Ovary (tissue), 9 donors: Measurements from ENCODE around the gene EIF4G2. TPM values are rescaled to one million over a fixed set of nuclear protein-coding genes. Genes with fewer than 3 reads are reported as not detected.

Experiments used
- DNase-seq, 5 donors: peaks; one replicate each; pipeline ENCODE4 v3.0.0-alpha.2; 2019 to 2020
- H3K27ac ChIP-seq, 2 donors: fragments of 200-600 bp; one replicate each; pipeline versions ENCODE4 v1.5.1 to v1.8.0; 2019 to 2022
- H3K27me3 ChIP-seq: fragments of 200-600 bp; one replicate; pipeline ENCODE4 v1.8.0; 2022
- H3K36me3 ChIP-seq: fragments of 200-600 bp; sonication (generic); one replicate; pipeline ENCODE4 v1.5.1; 2019
- H3K4me1 ChIP-seq: one replicate; pipeline ENCODE4 v1.8.1; 2013; ENCODE audit warnings: mild to moderate bottlenecking, moderate library complexity; ENCODE audit not compliant: insufficient read depth
- H3K4me3 ChIP-seq: fragments of 200-600 bp; sonication (generic); one replicate; pipeline ENCODE4 v1.5.1; 2017
- H3K9me3 ChIP-seq, 2 donors: fragments of 200-600 bp in 1 of 2; sonication (generic) in 1 of 2; one replicate each; pipeline versions ENCODE4 v1.5.1 to v1.8.1; 2013 to 2019; ENCODE audit warnings: mild to moderate bottlenecking in 1 of 2, moderate library complexity in 1 of 2
- CTCF ChIP-seq, 3 donors: fragments of 450-650 bp in 2 of 3; fragments of 200-600 bp in 1 of 3; IDR thresholded peaks; one replicate each; pipeline versions ENCODE4 v1.5.1 to v1.8.0; 2016 to 2022; ENCODE audit warnings: antibody characterized with exemption in 3 of 3, mild to moderate bottlenecking in 1 of 3
- EP300 ChIP-seq: sonication (generic); formaldehyde crosslinking; IDR thresholded peaks from one replicate; pipeline ENCODE4 v1.6.1; 2017; ENCODE audit warnings: antibody characterized with exemption
- POLR2A ChIP-seq: fragments of 450-650 bp; IDR thresholded peaks from one replicate; pipeline ENCODE4 v1.6.1; 2017; ENCODE audit warnings: antibody characterized with exemption, mild to moderate bottlenecking, moderate library complexity
- WGBS, 3 donors: extraction: QIAGEN DNeasy Blood & Tissue Kit in 1 of 3; methylation state at CpG; one replicate each; pipeline versions ENCODE4 v1.1.5 to v1.1.7; 2013 to 2017; 5-methylcytosine and 5-hydroxymethylcytosine counted together
- intact Hi-C, 4 donors: fragments of 100-400 bp; cut with DNase I; formaldehyde crosslinking; loops; one replicate each; pipeline versions ENCODE4 v1.11.0 to v1.15.1; 2022 to 2023
- polyA plus RNA-seq, 2 donors: library from polyadenylated mRNA; stranded (reverse); fragments of 200-250 nt in 1 of 2; fragments of 350-450 nt in 1 of 2; fragmentation: Illumina TruSeq in 1 of 2; extraction: RNeasy Lipid Tissue Mini Kit (QIAGEN cat#74804) in 1 of 2; gene quantifications; one replicate each; pipeline ENCODE4 v1.2.3, GENCODE V29; 2013 to 2014
- total RNA-seq, 7 donors: library from RNA; depleted of rRNA in 2 of 7; stranded (reverse); fragments of >200 nt in 2 of 7; fragmentation: NEBNext Ultra II Directional in 3 of 7; extraction: Animal tissue kit (Norgen Biotek cat#: 25700) in 3 of 7; gene quantifications; one replicate each; pipeline versions ENCODE4 v1.1.0 to v1.2.4, GENCODE V29; 2016 to 2023
- donor health status: DM: no; HTN: no; CAD: no; lungs with moderate emphysema.
- donor health status: DM: no; HTN: no; CAD: no.
- donor health status: Bipolar disorder and iron deficiency.
- donor health status: DM: yes; HTN: yes; CAD: no.
- donor health status: DM: no; HTN: no; CAD: no.
- donor health status: DM: yes; HTN: yes; CAD: no.

Gene EIF4G2
- total and polyA plus RNA-seq, 9 donors, result 206 to 761 (median 582) TPM

- DNase-seq, result no peak
- Histone ChIP-seq H3K27ac (no peak overlapping the region), H3K4me1 (no peaks in the 10 kb centered on the region), H3K9me3 (no peaks in the 10 kb centered on the region), H3K4me3 (no peak overlapping the region), H3K27me3 (no peaks in the 10 kb centered on the region), H3K36me3 (no peaks in the 10 kb centered on the region)
- no peak for TF ChIP-seq CTCF (IDR thresholded peaks at IDR 0.05)
- no peak for TF ChIP-seq EP300
- TF ChIP-seq POLR2A, result no peak
- intact Hi-C loops, result loop anchor here in 1 of 4 donors (5.0 to 10.0 kb wide), 2 partner anchors 39 to 78 kb away; partner anchors contain the start of gene EIF4G2
Observed at GRCh38 chr11:10846660-10847059, 37.9 kb upstream of the EIF4G2 start.

DNA sequence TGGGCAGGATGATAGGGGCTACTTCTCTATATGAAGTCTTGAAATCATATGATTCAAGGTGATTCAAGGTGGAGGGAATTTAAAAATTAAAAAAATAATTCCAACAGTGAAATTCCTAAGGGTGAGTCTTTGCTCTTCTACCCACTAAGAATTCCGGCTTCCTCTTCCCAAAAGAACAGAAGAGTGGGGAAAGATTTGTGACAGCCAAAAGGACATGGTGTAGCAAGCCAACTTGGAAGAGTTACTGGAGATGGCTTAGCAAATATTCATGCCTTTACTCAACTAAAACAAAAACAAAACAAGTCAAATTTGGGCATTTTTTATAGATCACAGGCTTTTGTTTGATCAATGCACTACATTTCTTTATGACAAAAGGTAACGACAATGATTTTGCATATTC lies 36.9 kb upstream of the EIF4G2 start:
- H3K27me3 ChIP-seq, result no peaks in the 10 kb centered on the region
- no peaks in the 10 kb centered on the region for H3K9me3 ChIP-seq
- H3K4me3 ChIP-seq, result no peak overlapping the region
- H3K27ac ChIP-seq, result no peak overlapping the region
- 67 to 89% (median 73%) methylated on average over 2 of the region's 2 CpGs for WGBS, 3 donors
- no peaks in the 10 kb centered on the region for H3K4me1 ChIP-seq
- intact Hi-C loops, result loop anchor here in 1 of 4 donors (5.0 to 10.0 kb wide), 2 partner anchors 38 to 79 kb away; partner anchors contain the start of gene EIF4G2
- TF ChIP-seq CTCF (IDR thresholded peaks at IDR 0.05) (no peak), EP300 (no peak), POLR2A (no peak)
- H3K36me3 ChIP-seq, result no peaks in the 10 kb centered on the region
- no peak for DNase-seq

- no peaks in the 10 kb centered on the region for H3K36me3 ChIP-seq
- H3K9me3 ChIP-seq, result no peaks in the 10 kb centered on the region
- H3K4me3 ChIP-seq, result no peak overlapping the region
- H3K27me3 ChIP-seq, result no peaks in the 10 kb centered on the region
- no peak for TF ChIP-seq CTCF (IDR thresholded peaks at IDR 0.05)
- no peak for TF ChIP-seq EP300
- TF ChIP-seq POLR2A, result no peak
- H3K27ac ChIP-seq, result no peak overlapping the region
- H3K4me1 ChIP-seq, result no peaks in the 10 kb centered on the region
- intact Hi-C loops, result loop anchor here in 1 of 4 donors (5.0 to 10.0 kb wide), 2 partner anchors 37 to 80 kb away; partner anchors contain the start of gene EIF4G2
- no peak for DNase-seq
Observed at GRCh38 chr11:10844796-10845195, 36.1 kb upstream of the EIF4G2 start.

- Histone ChIP-seq H3K4me1 (no peaks in the 10 kb centered on the region), H3K36me3 (no peaks in the 10 kb centered on the region), H3K4me3 (no peak overlapping the region), H3K27ac (no peak overlapping the region), H3K9me3 (no peaks in the 10 kb centered on the region), H3K27me3 (no peaks in the 10 kb centered on the region)
- DNase-seq, result no peak
- intact Hi-C loops, result loop anchor here in 1 of 4 donors (10.0 kb wide), 1 partner anchor 80 kb away; no protein-coding TSS in a partner anchor
- TF ChIP-seq POLR2A (no peak), EP300 (no peak), CTCF (IDR thresholded peaks at IDR 0.05) (no peak)
Observed at GRCh38 chr11:10844356-10844755, 35.6 kb upstream of the EIF4G2 start.

DNA sequence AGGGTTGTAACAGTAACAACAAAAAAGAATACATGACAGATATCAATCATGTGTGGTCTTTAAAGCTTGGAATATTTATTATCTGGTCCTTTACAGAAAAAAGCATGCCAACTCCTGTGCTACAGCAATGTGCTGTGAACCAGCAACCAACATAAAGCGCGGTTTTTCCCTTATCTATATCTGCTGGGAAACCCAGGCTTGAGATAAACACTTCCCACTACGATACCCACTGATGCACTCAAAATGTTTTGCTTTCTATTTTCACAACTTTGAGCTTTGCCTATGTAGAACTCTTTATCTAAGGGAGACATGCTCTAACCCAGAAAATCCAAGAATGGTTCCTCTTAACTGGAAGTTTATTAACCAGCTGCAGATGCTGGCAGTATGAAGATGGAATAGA lies 30.2 kb upstream of the EIF4G2 start:
- WGBS, 3 donors, result 37 to 64% (median 38%) methylated on average over 3 of the region's 3 CpGs
- TF ChIP-seq CTCF (IDR thresholded peaks at IDR 0.05), result no peak
- no peak for TF ChIP-seq EP300
- no peak overlapping the region for H3K27ac ChIP-seq
- no peak overlapping the region for H3K4me3 ChIP-seq
- H3K9me3 ChIP-seq, result no peaks in the 10 kb centered on the region
- H3K4me1 ChIP-seq, result no peaks in the 10 kb centered on the region
- H3K36me3 ChIP-seq, result no peaks in the 10 kb centered on the region
- no peaks in the 10 kb centered on the region for H3K27me3 ChIP-seq
- DNase-seq, result no peak
- intact Hi-C loops, result no loop called here
